ENCODE data around the gene POLR3E. TPM values are rescaled to one million over a fixed set of nuclear protein-coding genes. Genes with fewer than 3 reads are reported as not detected.
A peak's percentile ranks its signal among the peaks of the same experiment; 100 is the strongest.

The POLR3E gene
- total RNA-seq, 1 experiment from 2014 or later = 95.2 TPM

DNA sequence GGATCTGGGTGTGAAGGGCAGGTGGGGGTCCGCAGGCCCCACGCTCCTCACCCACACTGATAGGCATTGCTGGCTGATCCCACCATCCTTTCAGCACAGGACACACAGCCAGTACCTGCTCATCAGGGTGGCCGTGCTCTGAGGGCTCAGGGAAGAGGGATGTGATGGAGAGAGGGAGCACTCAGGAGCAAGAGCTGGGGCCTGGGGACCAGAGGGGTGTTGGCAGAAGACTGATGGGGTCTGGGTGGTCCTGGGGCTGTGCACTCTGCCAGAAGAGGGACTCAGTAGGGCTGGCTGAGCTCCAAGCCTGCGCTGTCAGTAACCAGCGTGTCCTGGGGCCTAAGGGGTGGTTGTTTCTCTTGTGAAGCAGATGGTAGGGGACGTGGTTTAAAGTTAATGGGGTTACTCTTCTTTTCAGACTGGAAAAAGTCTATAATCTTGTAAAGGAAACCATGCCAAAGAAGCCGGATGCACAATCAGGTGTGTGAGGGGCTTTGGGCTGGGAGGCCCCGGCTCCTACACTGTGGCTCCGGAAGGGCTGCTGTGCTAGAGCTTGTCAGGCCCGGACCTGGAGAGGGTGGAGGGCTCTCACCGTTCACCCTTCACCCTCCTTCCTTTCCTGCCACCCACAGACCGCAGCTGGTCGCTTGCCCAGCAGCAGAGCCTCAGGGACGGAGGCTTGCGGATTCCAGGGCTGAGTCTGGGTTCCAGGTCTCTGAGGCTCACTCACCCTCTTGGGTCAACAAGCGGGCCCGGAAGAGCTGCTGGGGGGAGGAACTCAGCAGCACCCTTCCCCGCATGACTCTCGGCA is 27.8 kb downstream of the POLR3E start:
- Mint-ChIP-seq H3K4me3 (ENCODE audit: low read depth, unreplicated experiment) (no peak overlapping the region), H3K9me3 (ENCODE audit: low read depth, unreplicated experiment) (no peaks in the 10 kb centered on the region), H3K36me3 (ENCODE audit: insufficient read depth, unreplicated experiment) (peaks cover 85% of the 10 kb centered on the region), H3K4me1 (ENCODE audit: low read depth, unreplicated experiment) (no peaks in the 10 kb centered on the region), H3K27ac (ENCODE audit: unreplicated experiment) (peak overlapping the region; percentile 72), H3K27me3 (ENCODE audit: unreplicated experiment) (no peaks in the 10 kb centered on the region)
- BruUV-seq (replicated peaks) = no TSS peak
- intact Hi-C loops (cut with micrococcal nuclease; ENCODE audit: unreplicated experiment) = loop anchor here (5.0 to 10.0 kb wide), 2 partner anchors 1020 to 1168 kb away; partner anchors contain the start of gene LDAF1
- CTCF ChIA-PET = interaction anchor here (0.6 kb wide), 1 partner anchor 67 kb away, joined by 5 read pairs; no protein-coding TSS in a partner anchor
- TF ChIP-seq, protein P1, sequence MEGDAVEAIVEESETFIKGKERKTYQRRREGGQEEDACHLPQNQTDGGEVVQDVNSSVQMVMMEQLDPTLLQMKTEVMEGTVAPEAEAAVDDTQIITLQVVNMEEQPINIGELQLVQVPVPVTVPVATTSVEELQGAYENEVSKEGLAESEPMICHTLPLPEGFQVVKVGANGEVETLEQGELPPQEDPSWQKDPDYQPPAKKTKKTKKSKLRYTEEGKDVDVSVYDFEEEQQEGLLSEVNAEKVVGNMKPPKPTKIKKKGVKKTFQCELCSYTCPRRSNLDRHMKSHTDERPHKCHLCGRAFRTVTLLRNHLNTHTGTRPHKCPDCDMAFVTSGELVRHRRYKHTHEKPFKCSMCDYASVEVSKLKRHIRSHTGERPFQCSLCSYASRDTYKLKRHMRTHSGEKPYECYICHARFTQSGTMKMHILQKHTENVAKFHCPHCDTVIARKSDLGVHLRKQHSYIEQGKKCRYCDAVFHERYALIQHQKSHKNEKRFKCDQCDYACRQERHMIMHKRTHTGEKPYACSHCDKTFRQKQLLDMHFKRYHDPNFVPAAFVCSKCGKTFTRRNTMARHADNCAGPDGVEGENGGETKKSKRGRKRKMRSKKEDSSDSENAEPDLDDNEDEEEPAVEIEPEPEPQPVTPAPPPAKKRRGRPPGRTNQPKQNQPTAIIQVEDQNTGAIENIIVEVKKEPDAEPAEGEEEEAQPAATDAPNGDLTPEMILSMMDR (IDR thresholded peaks at IDR 0.05; ENCODE audit: unreplicated experiment) = no peak
- no peak for DNase-seq

DNA sequence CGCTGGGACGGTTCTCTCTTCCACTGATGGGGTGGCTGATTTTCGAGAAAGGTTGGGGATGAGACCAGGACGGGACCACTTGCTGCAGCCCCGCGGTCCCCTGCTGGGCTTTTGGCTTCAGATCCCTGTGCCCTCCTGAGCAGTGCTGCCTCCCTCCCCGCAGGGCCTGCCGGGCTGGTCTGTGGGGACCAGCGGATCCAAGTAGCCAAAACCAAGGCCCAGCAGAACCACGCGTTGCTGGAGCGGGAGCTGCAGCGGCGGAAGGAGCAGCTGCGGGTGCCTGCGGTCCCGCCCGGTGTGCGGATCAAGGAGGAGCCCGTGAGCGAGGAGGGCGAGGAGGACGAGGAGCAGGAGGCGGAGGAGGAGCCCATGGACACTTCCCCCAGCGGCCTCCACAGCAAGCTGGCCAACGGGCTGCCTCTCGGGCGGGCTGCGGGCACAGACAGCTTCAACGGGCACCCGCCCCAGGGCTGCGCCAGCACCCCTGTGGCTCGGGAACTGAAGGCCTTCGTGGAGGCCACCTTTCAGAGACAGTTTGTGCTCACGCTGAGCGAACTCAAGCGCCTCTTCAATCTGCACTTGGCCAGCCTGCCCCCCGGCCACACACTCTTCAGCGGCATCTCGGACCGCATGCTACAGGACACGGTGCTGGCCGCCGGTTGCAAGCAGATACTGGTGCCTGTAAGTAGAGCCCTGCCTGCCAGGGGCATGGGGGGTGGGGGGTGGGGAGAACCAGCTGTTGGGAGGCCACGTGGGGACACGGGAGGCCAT is 28.6 kb downstream of the POLR3E start:
- intact Hi-C loops (cut with micrococcal nuclease; ENCODE audit: unreplicated experiment) = loop anchor here (10.0 kb wide), 1 partner anchor 1021 kb away; no protein-coding TSS in a partner anchor
- H3K4me3 Mint-ChIP-seq (ENCODE audit: low read depth, unreplicated experiment) = no peak overlapping the region
- no peak for DNase-seq
- BruUV-seq (replicated peaks) = no TSS peak
- no peaks in the 10 kb centered on the region for H3K27me3 Mint-ChIP-seq (ENCODE audit: unreplicated experiment)
- H3K27ac Mint-ChIP-seq (ENCODE audit: unreplicated experiment) = no peak overlapping the region
- H3K9me3 Mint-ChIP-seq (ENCODE audit: low read depth, unreplicated experiment) = no peaks in the 10 kb centered on the region
- CTCF ChIA-PET = interaction anchor here (0.6 kb wide), 1 partner anchor 66 kb away, joined by 5 read pairs; no protein-coding TSS in a partner anchor
- TF ChIP-seq, protein P1 (IDR thresholded peaks at IDR 0.05; ENCODE audit: unreplicated experiment) = no peak
- no peaks in the 10 kb centered on the region for H3K4me1 Mint-ChIP-seq (ENCODE audit: low read depth, unreplicated experiment)
- peaks cover 85% of the 10 kb centered on the region for H3K36me3 Mint-ChIP-seq (ENCODE audit: insufficient read depth, unreplicated experiment)

DNA sequence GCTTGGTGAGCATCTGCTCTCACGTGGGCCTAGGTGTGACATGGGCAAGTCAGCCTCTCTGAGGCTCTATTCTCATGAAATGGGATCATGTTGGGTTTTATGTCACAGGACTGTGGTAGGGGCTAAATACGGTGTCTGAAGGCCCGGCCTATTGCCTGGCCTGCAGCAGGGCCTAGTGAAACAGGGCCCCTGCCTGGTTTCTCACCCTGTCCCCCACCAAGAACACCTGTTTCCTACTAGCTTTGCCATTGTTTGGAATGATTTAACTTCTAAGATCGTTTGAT is 29.1 kb downstream of the POLR3E start:
- no peaks in the 10 kb centered on the region for H3K9me3 Mint-ChIP-seq (ENCODE audit: low read depth, unreplicated experiment)
- DNase-seq = no peak
- intact Hi-C loops (cut with micrococcal nuclease; ENCODE audit: unreplicated experiment) = loop anchor here (10.0 kb wide), 1 partner anchor 1022 kb away; no protein-coding TSS in a partner anchor
- no peak overlapping the region for H3K4me3 Mint-ChIP-seq (ENCODE audit: low read depth, unreplicated experiment)
- H3K27me3 Mint-ChIP-seq (ENCODE audit: unreplicated experiment) = no peaks in the 10 kb centered on the region
- H3K27ac Mint-ChIP-seq (ENCODE audit: unreplicated experiment) = no peak overlapping the region
- H3K36me3 Mint-ChIP-seq (ENCODE audit: insufficient read depth, unreplicated experiment) = peaks cover 86% of the 10 kb centered on the region
- BruUV-seq (replicated peaks) = no TSS peak
- TF ChIP-seq, protein P1 (IDR thresholded peaks at IDR 0.05; ENCODE audit: unreplicated experiment) = no peak
- CTCF ChIA-PET = no interaction called here
- H3K4me1 Mint-ChIP-seq (ENCODE audit: low read depth, unreplicated experiment) = no peaks in the 10 kb centered on the region

DNA sequence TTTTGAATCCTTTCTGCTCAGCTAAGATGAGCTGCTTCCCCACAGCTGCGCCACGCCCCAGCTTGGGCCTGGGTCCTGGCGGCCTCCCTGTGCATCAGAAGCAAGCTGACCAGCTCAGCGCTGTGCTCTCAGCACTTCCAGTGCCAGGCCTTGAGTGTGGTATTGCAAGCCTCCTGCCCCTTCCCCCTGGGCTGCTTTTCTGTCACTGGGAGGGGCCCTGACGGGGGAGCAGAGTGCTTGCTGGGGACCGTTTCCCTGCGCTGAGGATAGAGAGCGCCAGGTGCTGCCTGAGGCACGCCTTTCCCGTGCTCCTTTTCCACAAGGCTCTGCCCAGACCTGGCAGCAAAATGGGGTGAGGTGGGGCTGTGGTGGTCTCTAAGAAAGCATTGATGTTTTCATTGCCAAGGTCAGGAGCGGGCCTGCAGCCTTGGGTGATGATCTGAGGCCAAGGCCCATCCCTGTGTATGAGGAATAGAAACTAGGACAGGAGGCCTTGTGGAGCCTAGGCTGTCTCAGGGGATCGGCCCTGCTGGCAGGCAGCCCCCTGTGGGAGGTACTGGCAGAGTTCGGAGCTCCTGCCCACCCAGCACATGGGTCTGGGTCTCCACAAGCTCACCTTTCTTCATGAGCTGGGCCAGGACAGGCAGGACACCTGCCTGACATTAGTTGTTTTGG is 29.7 kb downstream of the POLR3E start:
- Mint-ChIP-seq H3K27ac (ENCODE audit: unreplicated experiment) (peak overlapping the region; percentile 23), H3K27me3 (ENCODE audit: unreplicated experiment) (no peaks in the 10 kb centered on the region), H3K4me1 (ENCODE audit: low read depth, unreplicated experiment) (no peaks in the 10 kb centered on the region), H3K9me3 (ENCODE audit: low read depth, unreplicated experiment) (no peaks in the 10 kb centered on the region), H3K4me3 (ENCODE audit: low read depth, unreplicated experiment) (no peak overlapping the region), H3K36me3 (ENCODE audit: insufficient read depth, unreplicated experiment) (peaks cover 90% of the 10 kb centered on the region)
- BruUV-seq (replicated peaks) = no TSS peak
- CTCF ChIA-PET = interaction anchor here (0.5 kb wide), 1 partner anchor 121 kb away, joined by 5 read pairs; the partner anchor contains the start of gene EEF2K
- no peak for DNase-seq
- TF ChIP-seq, protein P1 (IDR thresholded peaks at IDR 0.05; ENCODE audit: unreplicated experiment) = no peak
- intact Hi-C loops (cut with micrococcal nuclease; ENCODE audit: unreplicated experiment) = loop anchor here (10.0 kb wide), 1 partner anchor 1022 kb away; no protein-coding TSS in a partner anchor

All from Calu3 (cell line).